Placental pericyte (primary cell): Measurements from ENCODE around the gene ERFE. TPM values are rescaled to one million over a fixed set of nuclear protein-coding genes. Genes with fewer than 3 reads are reported as not detected.

Experiments
- total RNA-seq: library from RNA; depleted of rRNA; stranded (reverse); fragments of >200 nt; gene quantifications from 2 replicates; pipeline ENCODE4 v1.2.3, GENCODE V29; 2012

The ERFE gene
- total RNA-seq, result 2.4 and 7.3 TPM in 2 replicates

GRCh38 chr2:238158509-238159070 lies at the start of gene ERFE:
Gene ERFE, plus strand, starts transcription at chr2:238158970. Its CDS starts 38 bp downstream, at chr2:238159008.

GRCh38 chr2:238138331-238139195 lies 20.2 kb upstream of the ERFE start, which contains the start of gene KLHL30:
Gene KLHL30, plus strand, starts transcription at chr2:238138668. Its CDS starts 2,087 bp downstream, at chr2:238140755.

GRCh38 chr2:238203094-238203972 lies 44.6 kb downstream of the ERFE start, which contains the start of gene ILKAP:
Gene ILKAP, minus strand, starts transcription at chr2:238203695. Its CDS starts 142 bp downstream, at chr2:238203553.

Other genes starting within 250 kb of the ERFE start
- gene UBE2F, start 192.0 kb upstream of the ERFE start, total RNA-seq, result 38.7 and 52.0 TPM in 2 replicates
- 11.4 and 19.6 TPM in 2 replicates for gene SCLY, start 98.0 kb upstream of the ERFE start, total RNA-seq
- gene ESPNL, start 58.6 kb upstream of the ERFE start, total RNA-seq, result 0.57 and 2.6 TPM in 2 replicates
- 0.43 and 1.1 TPM in 2 replicates for gene KLHL30, start 20.3 kb upstream of the ERFE start, total RNA-seq
- gene ILKAP, start 44.7 kb downstream of the ERFE start, total RNA-seq, result 20.6 and 21.2 TPM in 2 replicates
- 3.9 and 9.6 TPM in 2 replicates for gene HES6, start 81.1 kb downstream of the ERFE start, total RNA-seq
- 5.9 and 9.4 TPM in 2 replicates for gene PER2, start 129.6 kb downstream of the ERFE start, total RNA-seq
- 7.3 and 9.2 TPM in 2 replicates for gene TRAF3IP1, start 161.5 kb downstream of the ERFE start, total RNA-seq